Activated CD4-positive, alpha-beta T cell treated with anti-CD3 and anti-CD28 coated beads, Interleukin-2, Interleukin-6, amounts not matched to agents 100 ng/mL and 50 ng/mL, durations not matched to agents 16 hours and 8 hours (primary cell): ENCODE results near the gene NOC3L.
"Not testable (repeated sequence)": the region's sequence is repeated elsewhere in the genome, so short reads cannot be mapped to it uniquely, and the experiment has no call there.

Experiments
- DNase-seq: peaks from one replicate; pipeline ENCODE4 v3.0.0-alpha.2; 2020

Gene NOC3L, protein sequence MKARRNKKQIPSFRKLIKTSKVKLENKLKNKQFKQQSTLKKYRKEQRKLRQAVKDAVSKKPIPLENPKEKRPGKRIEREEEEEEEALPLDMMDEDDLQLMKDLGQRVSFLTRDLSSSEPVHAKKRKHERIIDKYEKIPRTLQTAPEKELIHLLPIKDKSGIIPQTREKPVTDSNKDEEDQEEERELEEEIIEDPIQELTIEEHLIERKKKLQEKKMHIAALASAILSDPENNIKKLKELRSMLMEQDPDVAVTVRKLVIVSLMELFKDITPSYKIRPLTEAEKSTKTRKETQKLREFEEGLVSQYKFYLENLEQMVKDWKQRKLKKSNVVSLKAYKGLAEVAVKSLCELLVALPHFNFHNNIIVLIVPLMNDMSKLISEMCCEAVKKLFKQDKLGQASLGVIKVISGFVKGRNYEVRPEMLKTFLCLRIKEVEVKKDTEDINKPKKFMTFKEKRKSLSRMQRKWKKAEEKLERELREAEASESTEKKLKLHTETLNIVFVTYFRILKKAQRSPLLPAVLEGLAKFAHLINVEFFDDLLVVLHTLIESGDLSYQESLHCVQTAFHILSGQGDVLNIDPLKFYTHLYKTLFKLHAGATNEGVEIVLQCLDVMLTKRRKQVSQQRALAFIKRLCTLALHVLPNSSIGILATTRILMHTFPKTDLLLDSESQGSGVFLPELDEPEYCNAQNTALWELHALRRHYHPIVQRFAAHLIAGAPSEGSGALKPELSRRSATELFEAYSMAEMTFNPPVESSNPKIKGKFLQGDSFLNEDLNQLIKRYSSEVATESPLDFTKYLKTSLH

DNA sequence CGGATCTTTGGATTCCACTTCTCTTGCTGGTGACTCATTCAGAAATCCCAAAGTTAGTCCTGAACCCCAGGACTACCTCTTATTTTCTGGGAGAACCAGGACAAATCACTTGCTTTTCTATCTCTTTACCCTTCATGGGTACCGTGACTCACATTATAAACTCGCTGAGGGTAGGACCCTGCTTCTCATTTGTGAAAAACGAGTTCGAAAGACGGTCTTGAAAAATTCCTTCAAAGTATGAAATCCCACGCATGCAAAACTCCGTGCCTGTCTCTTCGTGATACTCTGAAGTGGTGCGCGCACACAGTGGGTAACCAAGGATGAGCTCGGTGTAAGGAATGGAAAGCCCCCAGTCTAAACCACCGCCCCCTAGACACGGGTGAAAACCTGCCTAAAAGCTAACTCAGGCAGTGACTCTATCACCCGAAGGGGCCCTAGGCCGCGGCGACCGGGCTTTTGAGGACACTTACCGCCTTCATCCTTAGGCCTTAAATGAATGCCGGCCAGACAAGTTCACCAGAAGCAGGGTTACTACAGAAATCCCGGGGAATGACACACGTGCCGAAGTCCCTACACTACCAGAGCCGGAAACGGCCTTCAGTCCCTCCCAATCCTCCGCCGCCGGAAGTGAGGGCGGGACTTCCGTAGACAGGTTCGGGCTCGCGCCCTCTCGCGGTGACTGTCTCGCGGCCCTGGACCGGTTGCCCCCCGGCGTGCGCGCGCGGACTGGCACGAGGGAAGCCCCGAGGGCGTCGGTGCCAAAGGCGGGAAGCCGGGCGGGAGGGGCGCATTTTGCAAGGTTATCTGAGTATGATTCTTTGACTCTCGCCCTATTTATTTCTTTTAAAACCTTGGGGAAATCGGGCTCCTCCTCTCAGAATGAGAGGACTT, at the start of gene NOC3L:
Gene NOC3L (minus strand): TSS at position 580 of the 891 bp plus-strand sequence. CDS start 101 bp downstream, at position 479.
- DNase-seq = peak; percentile 97

DNA sequence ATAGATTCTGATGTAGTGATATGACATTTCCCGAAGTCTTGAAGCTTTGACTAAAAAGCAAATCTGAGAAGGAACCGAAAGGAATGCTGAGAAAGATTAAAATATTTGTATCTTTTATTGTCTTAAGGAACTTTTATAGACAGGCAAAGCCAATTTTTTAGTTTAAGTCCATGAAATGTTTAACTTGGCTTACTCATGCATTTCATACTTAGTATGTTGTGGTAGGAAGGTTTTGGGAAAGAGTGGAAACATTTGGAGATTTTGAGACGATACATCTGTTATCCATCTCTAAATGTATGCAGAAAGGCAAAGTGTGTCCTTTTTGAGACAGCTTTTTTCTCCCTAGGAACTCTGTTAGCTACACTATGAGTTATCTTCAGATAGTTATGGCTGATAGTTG, 49.7 kb upstream of the NOC3L start:
- DNase-seq = no peak

DNA sequence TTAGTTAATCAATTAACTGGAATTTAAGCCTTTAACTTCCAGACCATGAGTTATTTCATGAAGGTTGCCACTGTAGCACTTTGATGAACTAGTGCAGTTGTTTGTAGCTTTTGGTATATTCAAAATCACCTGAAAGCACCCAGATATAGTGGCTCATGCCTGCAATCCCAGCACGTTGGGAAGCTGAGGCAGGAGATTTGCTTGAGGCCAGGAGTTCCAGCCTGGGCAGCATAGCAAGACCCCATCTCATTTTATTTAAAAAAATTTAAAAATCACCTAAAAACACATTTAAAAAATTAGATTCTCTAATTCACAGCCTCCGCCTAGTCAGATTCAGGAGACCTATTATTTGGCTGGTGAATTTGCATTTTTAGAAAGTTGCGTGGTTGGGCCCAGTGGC, 48.6 kb upstream of the NOC3L start:
- no peak for DNase-seq

DNA sequence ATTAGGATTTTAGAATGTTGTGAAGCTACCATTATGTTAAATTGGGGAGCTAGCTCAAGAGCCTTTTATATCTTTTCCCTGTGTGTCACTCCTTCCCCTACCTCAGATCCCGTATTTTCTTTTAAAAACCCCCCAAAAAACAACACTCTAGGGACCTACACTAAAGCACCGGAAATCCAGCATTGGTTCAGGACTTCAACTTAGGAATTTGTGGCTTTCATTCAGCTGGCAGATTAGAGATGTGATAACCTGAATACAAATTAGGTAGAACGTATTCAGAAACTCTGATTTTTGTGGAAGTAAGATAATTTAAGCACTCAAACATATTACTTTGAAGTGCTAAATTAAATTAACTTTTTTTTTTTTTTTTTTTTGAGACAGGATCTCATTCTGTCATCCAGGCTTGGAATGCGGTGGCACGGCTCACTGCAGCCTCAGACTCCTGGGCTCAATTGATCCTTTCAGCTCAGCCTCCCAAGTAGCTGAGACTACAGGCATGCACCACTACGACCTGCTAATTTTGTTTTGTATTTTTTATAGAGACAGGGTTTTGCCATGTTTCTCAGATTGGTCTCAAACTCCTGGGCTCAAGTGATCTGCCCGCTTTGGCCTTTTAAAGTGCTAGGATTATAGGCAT, 46.4 kb upstream of the NOC3L start:
- no peak for DNase-seq

DNA sequence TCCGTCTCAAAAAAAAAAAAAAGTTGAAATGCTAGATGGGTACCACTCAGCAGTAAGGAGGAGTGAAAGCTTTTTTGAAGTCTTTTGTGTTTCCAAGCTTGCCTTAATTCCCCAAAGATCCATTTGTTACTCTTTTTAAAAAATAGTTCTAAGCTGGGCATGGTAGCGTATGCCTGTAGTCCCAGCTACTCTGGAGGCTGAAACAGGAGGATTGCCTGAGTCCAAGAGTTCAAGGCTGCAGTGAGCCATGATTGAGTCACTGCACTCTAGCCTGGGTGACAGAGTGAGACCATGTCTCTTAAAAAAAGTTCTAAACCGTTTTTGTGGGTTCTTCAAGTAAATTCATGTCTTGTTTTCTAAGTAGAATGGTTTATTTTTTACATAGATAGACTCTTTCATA, 44.9 kb upstream of the NOC3L start:
- DNase-seq = no peak

DNA sequence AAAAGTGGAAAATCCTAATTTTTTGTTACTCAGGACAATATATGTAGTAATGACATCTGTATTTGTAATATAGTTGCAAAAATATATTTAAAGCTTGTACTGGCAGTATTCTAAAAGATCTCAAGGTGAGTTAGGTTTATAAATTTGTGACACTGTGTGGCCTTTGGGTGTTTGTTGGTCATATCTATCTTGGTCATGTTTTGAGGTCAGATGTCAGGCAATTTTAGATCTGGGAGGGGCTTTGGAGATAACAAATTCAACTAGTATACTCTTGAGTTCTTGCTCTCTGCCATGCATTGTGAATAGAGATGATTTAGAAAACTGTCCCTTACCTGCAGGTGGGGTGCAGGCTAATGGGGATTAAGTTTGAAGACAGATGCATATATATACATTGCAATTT, 42.7 kb upstream of the NOC3L start:
- DNase-seq = no peak

DNA sequence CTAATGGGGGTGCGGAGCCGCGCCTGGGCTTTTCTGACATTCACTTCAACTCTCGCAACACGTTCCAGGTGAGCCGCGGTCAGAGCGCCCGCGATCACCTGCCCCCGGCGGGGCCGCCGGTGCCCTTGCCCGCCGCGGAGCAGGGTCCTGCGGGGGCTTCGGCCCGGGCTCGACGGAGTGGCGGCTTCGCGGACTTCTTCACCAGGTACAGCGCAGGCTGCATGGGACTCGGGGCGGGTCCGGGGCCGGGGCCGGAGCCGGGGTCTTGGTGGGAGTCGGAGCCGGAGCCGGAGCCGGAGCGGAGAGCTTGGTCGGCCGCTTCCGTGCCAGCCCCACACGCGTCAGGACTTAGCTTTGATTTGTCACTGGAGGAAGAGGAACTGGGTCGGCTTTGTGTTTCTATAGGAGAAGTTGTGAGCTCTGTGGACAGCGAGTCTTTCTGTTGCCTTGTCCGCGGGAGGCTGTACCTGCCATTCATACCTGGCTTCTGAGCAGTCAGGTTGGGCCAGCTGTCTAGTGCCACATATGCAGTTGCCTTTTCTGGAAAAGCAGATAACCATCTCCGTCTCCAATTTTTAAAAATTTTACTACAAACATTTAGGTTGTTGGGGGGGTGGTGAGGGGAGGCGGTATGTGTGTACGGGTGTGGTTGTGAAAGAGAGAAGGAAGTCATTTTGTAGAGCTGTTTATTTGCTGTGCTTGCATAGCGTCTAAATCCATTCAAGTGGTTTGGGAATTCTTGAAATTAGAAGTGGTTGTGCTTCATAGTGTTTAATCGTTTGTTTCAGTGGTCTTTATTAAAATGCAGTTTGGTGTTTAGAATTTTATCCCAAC, 40.9 kb upstream of the NOC3L start:
- peak; percentile 28 for DNase-seq

DNA sequence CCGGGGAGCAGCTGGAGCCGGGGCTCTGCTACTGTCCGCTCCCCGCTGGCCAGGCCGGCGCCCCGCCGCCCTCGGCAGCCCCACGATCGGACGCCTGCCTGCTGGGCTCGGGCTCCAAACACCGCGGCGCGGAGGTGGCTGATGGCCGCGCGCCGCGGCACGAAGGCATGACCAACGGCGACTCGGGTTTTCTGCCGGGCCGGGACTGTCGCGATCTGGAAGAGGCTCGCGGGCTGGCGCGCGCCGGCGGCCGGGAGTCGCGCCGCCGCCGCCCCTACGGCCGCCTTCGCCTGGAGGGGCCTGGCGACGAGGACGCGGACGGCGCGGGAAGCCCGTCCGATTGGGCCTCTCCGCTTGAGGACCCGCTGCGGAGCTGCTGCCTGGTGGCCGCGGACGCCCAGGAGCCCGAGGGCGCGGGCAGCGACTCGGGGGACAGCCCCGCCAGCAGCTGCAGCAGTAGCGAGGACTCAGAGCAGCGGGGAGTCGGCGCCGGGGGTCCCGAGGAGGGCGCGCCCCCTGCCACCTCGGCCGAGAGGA, 40.2 kb upstream of the NOC3L start:
- no peak for DNase-seq

DNA sequence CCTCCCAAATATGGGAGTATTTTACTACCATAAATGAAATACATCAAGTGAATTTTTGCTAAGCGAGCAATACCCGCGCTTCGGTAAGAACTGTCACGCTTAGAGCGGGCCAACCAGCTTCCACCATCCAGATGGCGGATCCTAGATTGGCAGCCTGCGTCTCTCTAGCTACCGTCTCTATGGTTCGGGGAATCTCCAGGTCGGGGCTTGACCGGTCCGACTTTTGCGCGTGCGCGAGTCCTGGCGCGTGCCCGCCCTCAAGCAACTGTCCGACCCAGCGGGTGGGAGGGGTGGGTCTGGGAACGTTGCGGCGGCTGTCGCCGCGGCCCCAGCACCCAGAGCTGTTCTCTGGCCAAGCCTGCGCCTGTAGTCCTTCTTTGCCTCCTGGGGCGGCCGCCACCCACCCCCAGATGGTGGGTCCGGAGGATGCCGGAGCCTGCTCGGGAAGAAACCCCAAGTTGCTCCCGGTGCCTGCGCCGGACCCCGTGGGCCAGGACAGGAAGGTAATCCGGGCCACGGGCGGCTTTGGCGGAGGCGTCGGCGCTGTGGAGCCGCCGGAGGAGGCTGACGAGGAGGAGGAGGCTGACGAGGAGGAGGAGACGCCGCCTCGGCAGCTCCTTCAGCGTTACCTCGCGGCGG, 39.6 kb upstream of the NOC3L start, which contains the start of gene TBC1D12:
Gene TBC1D12 (plus strand): TSS at position 338 of the 639 bp plus-strand sequence. CDS start 73 bp downstream, at position 411.
- DNase-seq = peak; percentile 64

DNA sequence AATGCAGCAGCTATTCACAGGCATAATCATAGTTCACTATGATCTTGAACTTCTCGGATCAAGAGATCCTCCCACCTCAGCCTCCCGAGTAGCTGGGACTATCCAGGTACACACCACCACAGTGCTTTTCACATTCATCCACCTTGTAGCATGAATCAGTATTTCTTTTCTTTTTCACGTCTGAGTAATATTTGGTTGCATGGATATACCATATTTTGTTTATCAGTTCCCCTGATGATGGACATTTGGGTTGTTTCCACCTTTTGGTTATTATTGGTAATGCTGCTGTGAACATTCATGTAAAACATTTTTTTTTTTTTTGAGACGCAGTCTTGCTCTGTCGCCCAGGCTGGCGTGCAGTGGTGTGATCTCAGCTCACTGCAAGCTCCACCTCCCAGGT, 36.0 kb upstream of the NOC3L start:
- no peak for DNase-seq

DNA sequence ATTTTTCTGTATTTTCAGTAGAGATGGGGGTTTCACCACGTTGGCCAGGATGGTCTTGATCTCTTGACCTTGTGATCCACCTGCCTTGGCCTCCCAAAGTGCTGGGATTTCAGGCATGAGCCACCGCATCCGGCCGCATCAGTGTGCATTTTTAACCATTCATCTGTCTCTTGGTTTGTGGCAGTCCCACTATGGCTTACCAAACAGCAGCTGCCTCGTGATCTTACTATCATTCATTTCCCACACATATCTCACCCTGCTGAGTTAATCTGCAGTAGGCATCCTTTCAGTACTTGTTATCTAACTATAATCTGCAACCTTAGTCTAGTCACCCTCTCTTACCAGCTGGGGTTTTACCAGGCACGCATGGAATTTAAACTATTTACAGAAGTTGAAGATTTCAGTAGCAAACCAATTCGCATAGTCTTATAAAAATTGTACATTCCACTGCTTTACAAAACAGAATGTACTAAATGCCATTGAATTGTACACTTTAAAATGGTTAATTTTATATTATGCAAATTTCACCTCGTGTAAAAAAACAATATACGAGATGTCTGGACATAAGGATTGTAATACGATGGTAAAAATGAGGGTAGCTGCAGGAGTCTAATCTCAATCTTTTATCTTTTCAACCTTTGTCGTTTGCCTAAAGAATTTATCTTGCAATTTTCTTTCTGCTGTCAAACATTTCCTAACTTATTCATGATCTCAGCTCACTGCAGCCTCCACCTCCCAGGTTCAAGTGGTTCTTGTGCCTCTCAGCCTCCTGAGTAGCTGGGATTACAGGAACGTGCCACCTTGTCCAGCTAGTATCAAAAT, 35.0 kb upstream of the NOC3L start:
- no peak for DNase-seq

DNA sequence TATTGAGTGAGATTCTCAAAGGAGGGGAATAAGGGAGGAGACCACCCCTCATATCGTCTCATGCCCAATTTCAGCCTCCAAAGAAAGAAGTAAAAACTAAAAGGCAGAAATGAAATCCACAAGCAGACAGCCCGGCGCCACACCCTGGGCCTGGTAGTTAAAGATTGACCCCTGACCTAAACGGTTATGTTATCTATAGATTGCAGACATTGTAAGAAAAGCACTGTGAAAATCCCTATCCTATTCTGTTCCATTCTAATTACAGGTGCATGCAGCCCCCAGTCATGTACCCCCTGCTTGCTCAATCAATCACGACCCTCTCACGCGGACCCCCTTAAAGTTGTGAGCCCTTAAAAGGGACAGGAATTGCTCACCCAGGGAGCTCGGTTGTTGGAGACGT, 29.4 kb upstream of the NOC3L start:
- not testable (repeated sequence) for DNase-seq

DNA sequence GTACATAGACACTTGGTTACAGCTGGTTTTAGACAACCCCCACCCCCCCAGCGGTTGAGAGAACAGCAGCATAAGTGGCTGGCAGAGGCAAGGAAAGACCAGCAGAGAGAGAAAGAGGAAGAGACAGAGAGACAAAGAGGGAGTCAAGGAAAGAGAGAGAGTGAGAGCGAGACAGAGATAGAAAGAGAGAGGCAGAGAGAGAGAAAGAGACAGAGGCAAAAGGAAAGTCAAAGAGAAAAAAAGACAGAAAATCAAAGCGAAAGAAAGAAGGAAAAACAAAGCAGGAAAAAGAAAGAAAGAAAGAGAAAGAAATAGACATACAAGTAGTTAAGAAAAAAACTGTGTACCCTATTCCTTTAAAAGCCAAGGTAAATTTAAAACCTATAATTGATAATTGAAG, 23.0 kb upstream of the NOC3L start:
- DNase-seq = not testable (repeated sequence)

DNA sequence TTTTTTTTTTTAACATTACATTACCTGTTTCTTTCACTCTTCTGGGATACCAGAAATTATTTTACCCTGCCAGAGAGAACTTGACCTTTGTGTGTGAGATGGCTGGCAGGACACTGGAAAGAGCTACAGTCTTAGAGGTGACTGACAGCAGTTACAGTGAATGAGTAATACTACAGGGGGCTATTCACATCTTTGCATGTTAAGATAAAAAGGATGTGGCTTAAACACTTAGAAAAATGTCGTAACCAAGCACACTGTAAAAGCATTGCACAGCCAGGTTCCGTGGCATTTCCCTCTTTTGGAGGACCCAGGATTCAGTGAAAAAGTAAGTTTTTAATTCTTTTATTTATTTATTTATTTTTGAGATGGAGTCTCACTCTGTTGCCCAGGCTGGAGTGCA, 20.8 kb upstream of the NOC3L start:
- no peak for DNase-seq

DNA sequence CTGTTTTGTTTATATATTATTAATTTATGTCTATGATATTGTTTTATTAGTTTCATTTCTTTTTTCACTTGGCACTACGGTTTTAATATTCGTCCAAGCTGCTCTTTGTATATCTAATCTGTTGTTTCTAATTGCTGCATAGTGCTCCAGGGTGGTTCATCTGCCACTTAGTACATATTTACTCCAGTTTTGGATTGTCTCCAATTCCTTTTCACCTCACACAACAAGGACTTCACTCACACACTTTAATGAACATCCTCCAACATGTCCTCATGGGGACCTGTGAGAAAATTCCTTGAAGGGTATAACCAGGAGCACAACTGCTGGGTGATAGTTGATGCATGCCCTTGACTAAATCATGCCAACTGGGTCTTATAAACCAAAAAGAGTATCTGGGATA, 14.1 kb upstream of the NOC3L start:
- DNase-seq = no peak

DNA sequence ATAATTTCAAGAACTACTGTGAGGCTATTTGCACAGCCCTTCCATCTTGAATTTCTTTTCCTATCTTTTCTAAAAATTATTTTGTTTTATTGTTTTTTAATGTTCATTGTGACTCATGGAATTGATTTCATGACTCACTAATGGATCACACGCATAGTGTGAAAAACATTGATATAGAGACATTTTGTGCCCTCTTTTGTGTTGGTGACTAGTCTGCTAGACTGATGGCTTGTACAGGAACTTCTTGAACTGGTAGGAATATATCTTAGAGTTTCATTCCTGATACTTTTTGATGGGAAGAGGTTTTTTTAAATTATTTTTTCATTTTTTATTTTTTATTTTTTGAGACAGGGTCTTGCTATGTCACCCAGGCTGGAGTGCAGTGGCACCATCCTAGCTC, 12.6 kb upstream of the NOC3L start:
- no peak for DNase-seq

DNA sequence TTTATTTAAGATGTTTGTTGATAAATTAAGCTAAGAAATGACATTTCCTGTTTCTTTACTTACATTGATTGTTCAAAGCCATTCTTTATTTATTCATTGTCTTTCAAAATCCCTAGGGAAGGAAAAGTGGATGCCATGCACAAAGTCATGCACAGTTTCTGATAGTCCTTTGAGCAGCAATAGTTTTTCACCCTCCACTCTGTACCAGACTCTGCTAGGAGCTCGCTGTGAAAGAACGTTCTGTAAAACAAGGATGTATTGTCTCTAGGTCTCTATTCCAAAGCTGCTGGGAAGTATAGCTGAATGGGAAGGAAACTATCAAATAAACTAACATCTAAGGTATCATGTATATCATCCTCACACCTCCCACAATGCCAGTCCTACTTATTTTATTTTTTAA, 7.8 kb upstream of the NOC3L start:
- no peak for DNase-seq

DNA sequence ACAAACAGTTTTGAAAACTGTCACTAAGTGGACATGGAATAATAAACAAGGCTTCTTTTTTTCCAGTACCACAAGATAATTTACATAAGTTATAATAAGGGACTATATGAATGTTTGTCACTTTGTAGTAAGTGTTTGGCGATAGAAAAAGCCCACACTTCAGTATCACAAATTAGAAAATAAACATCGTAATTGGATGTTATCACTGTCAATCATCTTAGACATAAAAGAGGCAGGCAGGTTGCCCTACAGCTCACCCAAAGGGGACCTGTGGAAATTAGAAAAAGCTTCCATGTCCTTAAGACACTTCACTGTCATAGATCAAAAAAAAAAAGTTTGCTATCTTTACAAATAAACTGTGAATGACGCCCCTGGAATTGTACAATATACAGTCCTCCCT, 3.6 kb upstream of the NOC3L start:
- DNase-seq = no peak

DNA sequence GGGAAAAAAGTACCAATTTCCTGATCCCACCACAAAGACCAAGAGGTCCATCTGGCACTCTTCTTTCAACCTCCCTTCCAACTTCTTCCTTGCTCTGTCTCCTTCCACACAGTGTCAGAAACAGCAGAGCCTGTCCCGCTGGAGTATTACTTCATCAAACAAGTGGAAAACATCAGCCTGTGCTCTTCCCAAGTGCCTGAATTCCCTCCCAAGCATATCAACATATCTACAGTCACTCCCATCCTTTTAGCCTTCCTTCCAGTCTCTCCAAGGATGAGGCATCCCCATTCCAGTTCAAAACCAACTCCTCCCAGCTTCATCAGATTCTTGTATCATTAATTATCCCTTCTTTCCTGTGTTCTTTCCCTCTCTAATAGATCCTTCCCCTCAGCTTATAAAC, 1.7 kb upstream of the NOC3L start:
- no peak for DNase-seq

DNA sequence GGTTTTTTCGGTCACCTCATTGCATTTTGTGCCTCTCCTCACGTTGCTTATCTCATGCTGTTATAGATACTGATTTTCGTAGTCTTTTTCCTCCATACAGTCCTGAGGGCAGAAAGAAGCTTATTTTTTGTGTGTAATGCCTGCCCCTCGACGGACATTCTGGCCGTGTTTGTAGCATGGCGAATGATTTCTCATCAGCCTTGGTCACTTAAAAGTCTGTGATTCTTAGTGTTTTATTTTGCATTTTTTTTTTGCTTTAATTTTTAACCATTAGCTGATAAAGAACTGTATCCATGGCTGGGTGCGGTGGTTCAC, 469 bp upstream of the NOC3L start:
- no peak for DNase-seq
